ENCODE results near the gene ISG15. TPM values are rescaled to one million over a fixed set of nuclear protein-coding genes. Genes with fewer than 3 reads are reported as not detected.
A peak's percentile ranks its signal among the peaks of the same experiment; 100 is the strongest.

Gene ISG15
- total and polyA plus RNA-seq, 9 of the 15 experiments (the other 6 are each of a cell fraction or from before 2014, with no cell fraction given), result 0.40 to 58.3 (median 12.2) TPM

DNA sequence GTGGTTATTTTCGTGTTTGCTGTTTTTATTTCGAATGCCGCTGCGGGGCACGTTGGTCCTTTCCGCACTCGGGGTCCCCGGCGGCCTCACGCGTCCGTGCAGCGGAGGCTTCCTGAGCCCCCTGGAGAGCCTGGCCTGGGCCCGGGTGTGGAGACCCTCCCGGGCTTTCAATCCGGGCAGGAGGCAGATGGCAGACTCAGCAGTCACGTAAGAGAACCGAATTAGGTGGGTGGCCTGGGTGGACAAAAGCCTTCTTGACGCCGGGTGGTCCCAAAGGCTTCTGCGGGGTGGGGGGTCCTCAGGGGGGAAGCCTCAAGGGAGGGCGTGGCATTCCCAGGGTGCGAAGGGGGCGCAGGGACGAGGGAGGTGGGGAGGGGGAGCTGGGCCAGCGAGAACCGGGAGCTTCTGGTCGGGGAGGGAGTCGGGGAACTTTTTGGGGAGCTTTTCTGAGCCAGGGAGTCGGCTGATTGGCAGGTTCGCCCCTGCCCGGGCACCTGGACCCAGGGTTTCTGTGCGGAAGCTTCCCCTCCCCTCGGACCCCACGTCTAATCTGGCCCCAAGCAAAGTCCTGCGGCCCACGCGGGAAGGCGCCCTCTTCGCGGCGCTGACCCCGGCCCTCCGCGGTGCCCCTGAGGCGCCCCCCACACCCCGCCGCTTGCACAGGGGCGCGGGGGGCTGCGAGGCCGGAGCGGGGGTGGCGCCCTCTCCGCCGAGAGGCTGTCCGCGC lies 12.1 kb upstream of the ISG15 start (continued):
- TF ChIP-seq, protein P1, sequence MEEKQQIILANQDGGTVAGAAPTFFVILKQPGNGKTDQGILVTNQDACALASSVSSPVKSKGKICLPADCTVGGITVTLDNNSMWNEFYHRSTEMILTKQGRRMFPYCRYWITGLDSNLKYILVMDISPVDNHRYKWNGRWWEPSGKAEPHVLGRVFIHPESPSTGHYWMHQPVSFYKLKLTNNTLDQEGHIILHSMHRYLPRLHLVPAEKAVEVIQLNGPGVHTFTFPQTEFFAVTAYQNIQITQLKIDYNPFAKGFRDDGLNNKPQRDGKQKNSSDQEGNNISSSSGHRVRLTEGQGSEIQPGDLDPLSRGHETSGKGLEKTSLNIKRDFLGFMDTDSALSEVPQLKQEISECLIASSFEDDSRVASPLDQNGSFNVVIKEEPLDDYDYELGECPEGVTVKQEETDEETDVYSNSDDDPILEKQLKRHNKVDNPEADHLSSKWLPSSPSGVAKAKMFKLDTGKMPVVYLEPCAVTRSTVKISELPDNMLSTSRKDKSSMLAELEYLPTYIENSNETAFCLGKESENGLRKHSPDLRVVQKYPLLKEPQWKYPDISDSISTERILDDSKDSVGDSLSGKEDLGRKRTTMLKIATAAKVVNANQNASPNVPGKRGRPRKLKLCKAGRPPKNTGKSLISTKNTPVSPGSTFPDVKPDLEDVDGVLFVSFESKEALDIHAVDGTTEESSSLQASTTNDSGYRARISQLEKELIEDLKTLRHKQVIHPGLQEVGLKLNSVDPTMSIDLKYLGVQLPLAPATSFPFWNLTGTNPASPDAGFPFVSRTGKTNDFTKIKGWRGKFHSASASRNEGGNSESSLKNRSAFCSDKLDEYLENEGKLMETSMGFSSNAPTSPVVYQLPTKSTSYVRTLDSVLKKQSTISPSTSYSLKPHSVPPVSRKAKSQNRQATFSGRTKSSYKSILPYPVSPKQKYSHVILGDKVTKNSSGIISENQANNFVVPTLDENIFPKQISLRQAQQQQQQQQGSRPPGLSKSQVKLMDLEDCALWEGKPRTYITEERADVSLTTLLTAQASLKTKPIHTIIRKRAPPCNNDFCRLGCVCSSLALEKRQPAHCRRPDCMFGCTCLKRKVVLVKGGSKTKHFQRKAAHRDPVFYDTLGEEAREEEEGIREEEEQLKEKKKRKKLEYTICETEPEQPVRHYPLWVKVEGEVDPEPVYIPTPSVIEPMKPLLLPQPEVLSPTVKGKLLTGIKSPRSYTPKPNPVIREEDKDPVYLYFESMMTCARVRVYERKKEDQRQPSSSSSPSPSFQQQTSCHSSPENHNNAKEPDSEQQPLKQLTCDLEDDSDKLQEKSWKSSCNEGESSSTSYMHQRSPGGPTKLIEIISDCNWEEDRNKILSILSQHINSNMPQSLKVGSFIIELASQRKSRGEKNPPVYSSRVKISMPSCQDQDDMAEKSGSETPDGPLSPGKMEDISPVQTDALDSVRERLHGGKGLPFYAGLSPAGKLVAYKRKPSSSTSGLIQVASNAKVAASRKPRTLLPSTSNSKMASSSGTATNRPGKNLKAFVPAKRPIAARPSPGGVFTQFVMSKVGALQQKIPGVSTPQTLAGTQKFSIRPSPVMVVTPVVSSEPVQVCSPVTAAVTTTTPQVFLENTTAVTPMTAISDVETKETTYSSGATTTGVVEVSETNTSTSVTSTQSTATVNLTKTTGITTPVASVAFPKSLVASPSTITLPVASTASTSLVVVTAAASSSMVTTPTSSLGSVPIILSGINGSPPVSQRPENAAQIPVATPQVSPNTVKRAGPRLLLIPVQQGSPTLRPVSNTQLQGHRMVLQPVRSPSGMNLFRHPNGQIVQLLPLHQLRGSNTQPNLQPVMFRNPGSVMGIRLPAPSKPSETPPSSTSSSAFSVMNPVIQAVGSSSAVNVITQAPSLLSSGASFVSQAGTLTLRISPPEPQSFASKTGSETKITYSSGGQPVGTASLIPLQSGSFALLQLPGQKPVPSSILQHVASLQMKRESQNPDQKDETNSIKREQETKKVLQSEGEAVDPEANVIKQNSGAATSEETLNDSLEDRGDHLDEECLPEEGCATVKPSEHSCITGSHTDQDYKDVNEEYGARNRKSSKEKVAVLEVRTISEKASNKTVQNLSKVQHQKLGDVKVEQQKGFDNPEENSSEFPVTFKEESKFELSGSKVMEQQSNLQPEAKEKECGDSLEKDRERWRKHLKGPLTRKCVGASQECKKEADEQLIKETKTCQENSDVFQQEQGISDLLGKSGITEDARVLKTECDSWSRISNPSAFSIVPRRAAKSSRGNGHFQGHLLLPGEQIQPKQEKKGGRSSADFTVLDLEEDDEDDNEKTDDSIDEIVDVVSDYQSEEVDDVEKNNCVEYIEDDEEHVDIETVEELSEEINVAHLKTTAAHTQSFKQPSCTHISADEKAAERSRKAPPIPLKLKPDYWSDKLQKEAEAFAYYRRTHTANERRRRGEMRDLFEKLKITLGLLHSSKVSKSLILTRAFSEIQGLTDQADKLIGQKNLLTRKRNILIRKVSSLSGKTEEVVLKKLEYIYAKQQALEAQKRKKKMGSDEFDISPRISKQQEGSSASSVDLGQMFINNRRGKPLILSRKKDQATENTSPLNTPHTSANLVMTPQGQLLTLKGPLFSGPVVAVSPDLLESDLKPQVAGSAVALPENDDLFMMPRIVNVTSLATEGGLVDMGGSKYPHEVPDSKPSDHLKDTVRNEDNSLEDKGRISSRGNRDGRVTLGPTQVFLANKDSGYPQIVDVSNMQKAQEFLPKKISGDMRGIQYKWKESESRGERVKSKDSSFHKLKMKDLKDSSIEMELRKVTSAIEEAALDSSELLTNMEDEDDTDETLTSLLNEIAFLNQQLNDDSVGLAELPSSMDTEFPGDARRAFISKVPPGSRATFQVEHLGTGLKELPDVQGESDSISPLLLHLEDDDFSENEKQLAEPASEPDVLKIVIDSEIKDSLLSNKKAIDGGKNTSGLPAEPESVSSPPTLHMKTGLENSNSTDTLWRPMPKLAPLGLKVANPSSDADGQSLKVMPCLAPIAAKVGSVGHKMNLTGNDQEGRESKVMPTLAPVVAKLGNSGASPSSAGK (IDR thresholded peaks at IDR 0.05), result no peak
- TF ChIP-seq KDM4B (IDR thresholded peaks at IDR 0.05; ENCODE audit: borderline replicate concordance in 2 of 2, low read depth in 1 of 2) (0 out of 4 replicates have a peak, but pooled peaks of 1 of the 2 experiments have one; percentile 17), NR2C2 (CRISPR knock-in tag; IDR thresholded peaks at IDR 0.05) (no peak; the same call in 1 of the 2 replicates), NR2C2 (tag; IDR thresholded peaks at IDR 0.05) (peak; percentile 37; the same call in 1 of the 2 replicates), FOSL1 (tag; conservative IDR thresholded peaks at IDR 0.05) (0 out of 2 replicates have a peak, but pooled peaks have one; percentile 36), ZNF76 (CRISPR knock-in tag; IDR thresholded peaks at IDR 0.05; ENCODE audit: borderline replicate concordance) (0 out of 2 replicates have a peak, but pooled peaks have one; percentile 72), GATAD2B (IDR thresholded peaks at IDR 0.05; ENCODE audit: borderline replicate concordance) (peak; percentile 84)
- TF ChIP-seq, protein P2, sequence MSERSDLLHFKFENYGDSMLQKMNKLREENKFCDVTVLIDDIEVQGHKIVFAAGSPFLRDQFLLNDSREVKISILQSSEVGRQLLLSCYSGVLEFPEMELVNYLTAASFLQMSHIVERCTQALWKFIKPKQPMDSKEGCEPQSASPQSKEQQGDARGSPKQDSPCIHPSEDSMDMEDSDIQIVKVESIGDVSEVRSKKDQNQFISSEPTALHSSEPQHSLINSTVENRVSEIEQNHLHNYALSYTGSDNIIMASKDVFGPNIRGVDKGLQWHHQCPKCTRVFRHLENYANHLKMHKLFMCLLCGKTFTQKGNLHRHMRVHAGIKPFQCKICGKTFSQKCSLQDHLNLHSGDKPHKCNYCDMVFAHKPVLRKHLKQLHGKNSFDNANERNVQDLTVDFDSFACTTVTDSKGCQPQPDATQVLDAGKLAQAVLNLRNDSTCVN (CRISPR knock-in tag; IDR thresholded peaks at IDR 0.05), result no peak
- TF ChIP-seq, protein P3, sequence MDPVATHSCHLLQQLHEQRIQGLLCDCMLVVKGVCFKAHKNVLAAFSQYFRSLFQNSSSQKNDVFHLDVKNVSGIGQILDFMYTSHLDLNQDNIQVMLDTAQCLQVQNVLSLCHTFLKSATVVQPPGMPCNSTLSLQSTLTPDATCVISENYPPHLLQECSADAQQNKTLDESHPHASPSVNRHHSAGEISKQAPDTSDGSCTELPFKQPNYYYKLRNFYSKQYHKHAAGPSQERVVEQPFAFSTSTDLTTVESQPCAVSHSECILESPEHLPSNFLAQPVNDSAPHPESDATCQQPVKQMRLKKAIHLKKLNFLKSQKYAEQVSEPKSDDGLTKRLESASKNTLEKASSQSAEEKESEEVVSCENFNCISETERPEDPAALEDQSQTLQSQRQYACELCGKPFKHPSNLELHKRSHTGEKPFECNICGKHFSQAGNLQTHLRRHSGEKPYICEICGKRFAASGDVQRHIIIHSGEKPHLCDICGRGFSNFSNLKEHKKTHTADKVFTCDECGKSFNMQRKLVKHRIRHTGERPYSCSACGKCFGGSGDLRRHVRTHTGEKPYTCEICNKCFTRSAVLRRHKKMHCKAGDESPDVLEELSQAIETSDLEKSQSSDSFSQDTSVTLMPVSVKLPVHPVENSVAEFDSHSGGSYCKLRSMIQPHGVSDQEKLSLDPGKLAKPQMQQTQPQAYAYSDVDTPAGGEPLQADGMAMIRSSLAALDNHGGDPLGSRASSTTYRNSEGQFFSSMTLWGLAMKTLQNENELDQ (CRISPR knock-in tag; IDR thresholded peaks at IDR 0.05; ENCODE audit: borderline replicate concordance), result peak; percentile 21; the same call in 1 of the 2 replicates
